ENCODE measurements around the gene KIF26B.

The KIF26B gene

DNA sequence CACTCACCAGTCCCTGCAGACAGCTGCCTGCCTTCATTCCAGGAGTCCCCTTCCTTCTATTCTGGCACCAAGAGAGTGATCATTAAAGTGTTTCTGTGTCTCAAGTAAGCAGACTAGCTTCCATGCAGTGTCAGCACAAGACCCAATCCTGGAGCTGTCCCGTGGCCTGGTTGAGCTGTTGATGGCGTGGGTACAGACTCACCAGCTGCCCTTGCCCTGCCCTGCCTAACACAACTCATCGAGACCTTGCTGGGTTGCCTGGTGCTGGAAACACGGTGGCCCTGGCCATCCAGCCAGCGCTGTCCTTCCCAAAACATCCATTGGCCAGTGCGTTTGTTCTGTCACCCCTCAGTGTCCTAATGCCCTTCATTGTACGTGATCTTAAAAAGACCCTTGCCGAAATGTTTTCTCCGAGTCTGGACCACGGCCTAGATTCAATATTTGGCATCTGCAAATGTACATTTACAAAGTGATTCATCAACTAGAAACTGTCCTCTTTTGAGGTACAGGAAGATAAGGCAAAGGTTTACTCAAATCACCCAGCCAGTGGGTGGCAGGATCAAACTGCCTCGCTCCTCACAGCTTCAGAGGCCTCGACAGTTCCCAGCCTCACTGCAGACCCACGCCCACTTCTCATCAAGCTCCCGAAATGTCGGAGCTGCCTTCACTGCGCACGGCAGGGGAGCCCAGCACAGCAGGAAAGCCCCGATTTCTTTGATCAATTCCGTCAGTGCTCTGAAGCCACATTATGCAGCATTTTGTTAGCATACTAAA is 494.2 kb downstream of the KIF26B start:
- H3K27ac ChIP-seq = no peak overlapping the region
- H3K9me3 ChIP-seq (ENCODE audit: severe bottlenecking) = peaks cover 2% of the 10 kb centered on the region
- TF ChIP-seq CTCF (IDR thresholded peaks at IDR 0.05; ENCODE audit: low read depth, low read length) = no peak
- H3K36me3 ChIP-seq = no peaks in the 10 kb centered on the region
- peaks cover 14% of the 10 kb centered on the region for H3K27me3 ChIP-seq (ENCODE audit: insufficient read depth, low read depth, severe bottlenecking)
- DNase-seq = no peak
- H3K4me3 ChIP-seq (ENCODE audit: low read depth, low read length) = no peak overlapping the region

- H3K36me3 ChIP-seq = no peaks in the 10 kb centered on the region
- no peak for TF ChIP-seq CTCF (IDR thresholded peaks at IDR 0.05; ENCODE audit: low read depth, low read length)
- H3K27me3 ChIP-seq (ENCODE audit: insufficient read depth, low read depth, severe bottlenecking) = peaks cover 14% of the 10 kb centered on the region
- H3K9me3 ChIP-seq (ENCODE audit: severe bottlenecking) = peaks cover 2% of the 10 kb centered on the region
- no peak for DNase-seq
- H3K4me3 ChIP-seq (ENCODE audit: low read depth, low read length) = no peak overlapping the region
- no peak overlapping the region for H3K27ac ChIP-seq
Measured at GRCh38 chr1:245649666-245650065, 494.9 kb downstream of the KIF26B start.

DNA sequence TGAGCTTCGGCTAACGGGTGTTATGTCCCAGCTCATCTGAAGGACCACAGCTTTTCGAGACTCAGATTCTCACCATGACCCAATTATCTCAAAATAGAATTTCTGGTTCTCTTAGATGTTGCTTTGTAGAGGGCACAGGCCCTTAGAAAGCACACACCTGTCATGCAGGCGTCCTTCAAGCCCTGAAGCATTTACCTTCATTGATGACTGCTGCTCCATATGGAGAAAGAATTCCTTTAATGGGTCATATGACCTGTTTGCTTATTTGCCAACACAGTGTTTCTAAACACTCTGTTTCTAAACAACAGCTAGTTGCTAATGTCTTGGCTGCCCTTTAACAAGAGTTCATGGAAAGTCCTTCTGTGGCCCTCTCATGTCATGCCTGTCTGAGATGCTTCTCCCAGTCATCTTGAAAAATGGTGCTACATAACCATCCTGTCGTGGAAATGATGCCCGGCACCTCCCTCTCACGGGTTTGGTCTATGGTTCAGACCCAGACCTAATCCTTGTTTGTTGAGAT is 495.7 kb downstream of the KIF26B start:
- H3K36me3 ChIP-seq = no peaks in the 10 kb centered on the region
- H3K4me3 ChIP-seq (ENCODE audit: low read depth, low read length) = no peak overlapping the region
- peaks cover 13% of the 10 kb centered on the region for H3K27me3 ChIP-seq (ENCODE audit: insufficient read depth, low read depth, severe bottlenecking)
- no peak for TF ChIP-seq CTCF (IDR thresholded peaks at IDR 0.05; ENCODE audit: low read depth, low read length)
- no peaks in the 10 kb centered on the region for H3K9me3 ChIP-seq (ENCODE audit: severe bottlenecking)
- no peak for DNase-seq
- no peak overlapping the region for H3K27ac ChIP-seq

- H3K9me3 ChIP-seq (ENCODE audit: severe bottlenecking) = no peaks in the 10 kb centered on the region
- H3K27me3 ChIP-seq (ENCODE audit: insufficient read depth, low read depth, severe bottlenecking) = peaks cover 10% of the 10 kb centered on the region
- no peaks in the 10 kb centered on the region for H3K36me3 ChIP-seq
- TF ChIP-seq CTCF (IDR thresholded peaks at IDR 0.05; ENCODE audit: low read depth, low read length) = no peak
- DNase-seq = no peak
- no peak overlapping the region for H3K27ac ChIP-seq
- H3K4me3 ChIP-seq (ENCODE audit: low read depth, low read length) = no peak overlapping the region
Measured at GRCh38 chr1:245651093-245651492, 496.3 kb downstream of the KIF26B start.

GRCh38 chr1:245652116-245652515 is 497.3 kb downstream of the KIF26B start:
- Histone ChIP-seq H3K4me3 (ENCODE audit: low read depth, low read length) (no peak overlapping the region), H3K36me3 (no peaks in the 10 kb centered on the region), H3K27me3 (ENCODE audit: insufficient read depth, low read depth, severe bottlenecking) (peaks cover 10% of the 10 kb centered on the region), H3K27ac (no peak overlapping the region), H3K9me3 (ENCODE audit: severe bottlenecking) (no peaks in the 10 kb centered on the region)
- no peak for DNase-seq
- TF ChIP-seq CTCF (IDR thresholded peaks at IDR 0.05; ENCODE audit: low read depth, low read length) = no peak

All from WERI-Rb-1 (cell line).